HCT116 (cell line): ENCODE data around the gene SKAP1.

Source experiments
- JUND ChIP-seq: IDR thresholded peaks from 2 replicates; pipeline ENCODE4 v1.6.1; 2012
- POLR2AphosphoS5 ChIP-seq: IDR thresholded peaks from 2 replicates; pipeline ENCODE4 v1.6.1; 2011; ENCODE audit warnings: mild to moderate bottlenecking, low read depth, low read length, moderate library complexity
- YY1 ChIP-seq: IDR thresholded peaks from 2 replicates; pipeline ENCODE4 v1.6.1; 2011; ENCODE audit warnings: low read length, low read depth, moderate library complexity, mild to moderate bottlenecking; ENCODE audit not compliant: insufficient replicate concordance; ENCODE audit errors: extremely low read depth
- TF ChIP-seq, protein P1 (sequence below), 3 experiments: fragments of 200-600 bp in 1 of 3; sonication (generic) in 1 of 3; IDR thresholded peaks in 2 of 3; conservative IDR thresholded peaks in 1 of 3; 2 replicates each; pipeline ENCODE4 v1.5.1; 2012 to 2017; ENCODE audit warnings: low read depth in 2 of 3, low read length in 2 of 3, antibody characterized with exemption in 1 of 3, borderline replicate concordance in 1 of 3, control low read depth in 1 of 3, mild to moderate bottlenecking in 1 of 3, mixed read lengths in 1 of 3, mixed run types in 1 of 3, moderate library complexity in 1 of 3; ENCODE audit not compliant: insufficient read depth in 1 of 3

DNA sequence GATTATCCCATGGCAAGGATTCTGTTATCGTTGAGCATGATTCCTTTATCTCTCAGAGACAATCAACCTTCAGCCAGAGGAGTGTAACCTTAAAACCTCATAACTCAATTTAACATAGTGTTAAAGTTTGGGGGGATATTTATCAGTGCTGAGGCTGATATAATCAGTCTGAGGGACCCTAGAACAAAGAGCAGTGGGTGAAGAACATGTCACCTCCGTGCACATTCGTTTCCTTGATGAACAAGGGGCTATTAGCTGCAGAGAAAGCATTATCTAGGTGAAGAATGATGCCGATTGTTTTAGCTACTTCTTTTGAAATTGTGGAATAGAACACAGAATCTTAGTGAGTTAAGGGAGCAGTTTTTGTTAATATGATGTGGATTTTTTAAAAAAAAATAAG, 99.1 kb downstream of the SKAP1 start:
- TF ChIP-seq POLR2AphosphoS5 (no peak), YY1 (no peak), JUND (no peak)
- TF ChIP-seq, protein P1, sequence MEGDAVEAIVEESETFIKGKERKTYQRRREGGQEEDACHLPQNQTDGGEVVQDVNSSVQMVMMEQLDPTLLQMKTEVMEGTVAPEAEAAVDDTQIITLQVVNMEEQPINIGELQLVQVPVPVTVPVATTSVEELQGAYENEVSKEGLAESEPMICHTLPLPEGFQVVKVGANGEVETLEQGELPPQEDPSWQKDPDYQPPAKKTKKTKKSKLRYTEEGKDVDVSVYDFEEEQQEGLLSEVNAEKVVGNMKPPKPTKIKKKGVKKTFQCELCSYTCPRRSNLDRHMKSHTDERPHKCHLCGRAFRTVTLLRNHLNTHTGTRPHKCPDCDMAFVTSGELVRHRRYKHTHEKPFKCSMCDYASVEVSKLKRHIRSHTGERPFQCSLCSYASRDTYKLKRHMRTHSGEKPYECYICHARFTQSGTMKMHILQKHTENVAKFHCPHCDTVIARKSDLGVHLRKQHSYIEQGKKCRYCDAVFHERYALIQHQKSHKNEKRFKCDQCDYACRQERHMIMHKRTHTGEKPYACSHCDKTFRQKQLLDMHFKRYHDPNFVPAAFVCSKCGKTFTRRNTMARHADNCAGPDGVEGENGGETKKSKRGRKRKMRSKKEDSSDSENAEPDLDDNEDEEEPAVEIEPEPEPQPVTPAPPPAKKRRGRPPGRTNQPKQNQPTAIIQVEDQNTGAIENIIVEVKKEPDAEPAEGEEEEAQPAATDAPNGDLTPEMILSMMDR (IDR thresholded peaks at IDR 0.05 in 2 of 3, conservative IDR thresholded peaks at IDR 0.05 in 1 of 3; ENCODE audit: borderline replicate concordance in 1 of 3, insufficient read depth in 1 of 3, low read depth in 2 of 3, low read length in 2 of 3), result no peak
